ENCODE results near the gene TIGAR. TPM values are rescaled to one million over a fixed set of nuclear protein-coding genes. Genes with fewer than 3 reads are reported as not detected.

The TIGAR gene
- total RNA-seq, 2 donors from 2014 or later = 3.7 to 4.2 TPM

GRCh38 chr12:4322726-4323125 lies 1.7 kb downstream of the TIGAR start:
- TF ChIP-seq CTCF (IDR thresholded peaks at IDR 0.05) = no peak
- H3K9me3 ChIP-seq = no peaks in the 10 kb centered on the region
- H3K27me3 ChIP-seq = no peaks in the 10 kb centered on the region
- no peak for DNase-seq (ENCODE audit: low spot score)
- no peaks in the 10 kb centered on the region for H3K36me3 ChIP-seq
- no peak overlapping the region for H3K27ac ChIP-seq
- peaks cover 0 to 21% of the 10 kb centered on the region in 2 donors for H3K4me1 ChIP-seq
- H3K4me3 ChIP-seq = no peak overlapping the region

GRCh38 chr12:4323396-4323795 lies 2.4 kb downstream of the TIGAR start:
- no peak for TF ChIP-seq CTCF (IDR thresholded peaks at IDR 0.05)
- peaks cover 0 to 21% of the 10 kb centered on the region in 2 donors for H3K4me1 ChIP-seq

GRCh38 chr12:4324366-4324765 lies 3.4 kb downstream of the TIGAR start:
- no peak for DNase-seq (ENCODE audit: low spot score)
- no peaks in the 10 kb centered on the region for H3K36me3 ChIP-seq
- peaks cover 0 to 21% of the 10 kb centered on the region in 2 donors for H3K4me1 ChIP-seq
- H3K9me3 ChIP-seq = no peaks in the 10 kb centered on the region
- no peak for TF ChIP-seq CTCF (IDR thresholded peaks at IDR 0.05)
- H3K27me3 ChIP-seq = no peaks in the 10 kb centered on the region
- no peak overlapping the region for H3K27ac ChIP-seq
- no peak overlapping the region for H3K4me3 ChIP-seq

More at GRCh38 chr12:4323396-4323795, 2.4 kb downstream of the TIGAR start:
- no peaks in the 10 kb centered on the region for H3K36me3 ChIP-seq
- no peaks in the 10 kb centered on the region for H3K27me3 ChIP-seq
- DNase-seq (ENCODE audit: low spot score) = no peak
- H3K27ac ChIP-seq = no peak overlapping the region
- H3K4me3 ChIP-seq = no peak overlapping the region
- no peaks in the 10 kb centered on the region for H3K9me3 ChIP-seq

GRCh38 chr12:4325966-4326365 lies 5.0 kb downstream of the TIGAR start:
- Histone ChIP-seq H3K27ac (peak overlapping the region in 1 of 2 donors; percentile 30), H3K9me3 (no peaks in the 10 kb centered on the region), H3K36me3 (no peaks in the 10 kb centered on the region), H3K4me1 (peaks cover 0 to 17% of the 10 kb centered on the region in 2 donors), H3K4me3 (no peak overlapping the region), H3K27me3 (no peaks in the 10 kb centered on the region)
- no peak for DNase-seq (ENCODE audit: low spot score)
- TF ChIP-seq CTCF (IDR thresholded peaks at IDR 0.05) = no peak

- Histone ChIP-seq H3K4me3 (no peak overlapping the region), H3K4me1 (peaks cover 0 to 7% of the 10 kb centered on the region in 2 donors), H3K27me3 (no peaks in the 10 kb centered on the region), H3K9me3 (no peaks in the 10 kb centered on the region), H3K36me3 (no peaks in the 10 kb centered on the region), H3K27ac (no peak overlapping the region)
- no peak for TF ChIP-seq CTCF (IDR thresholded peaks at IDR 0.05)
- DNase-seq (ENCODE audit: low spot score) = no peak
Observed at GRCh38 chr12:4327293-4327692, 6.3 kb downstream of the TIGAR start.

- H3K36me3 ChIP-seq = peaks cover 6% of the 10 kb centered on the region
- no peak overlapping the region for H3K4me3 ChIP-seq
- no peak for TF ChIP-seq CTCF (IDR thresholded peaks at IDR 0.05)
- H3K27me3 ChIP-seq = no peaks in the 10 kb centered on the region
- peaks cover 0 to 6% of the 10 kb centered on the region in 2 donors for H3K4me1 ChIP-seq
- H3K27ac ChIP-seq = no peak overlapping the region
- no peaks in the 10 kb centered on the region for H3K9me3 ChIP-seq
- DNase-seq (ENCODE audit: low spot score) = no peak
Observed at GRCh38 chr12:4330203-4330602, 9.2 kb downstream of the TIGAR start.

Data from right atrium auricular region (tissue), 2 donors.